ENCODE data around the gene AK5.

DNA sequence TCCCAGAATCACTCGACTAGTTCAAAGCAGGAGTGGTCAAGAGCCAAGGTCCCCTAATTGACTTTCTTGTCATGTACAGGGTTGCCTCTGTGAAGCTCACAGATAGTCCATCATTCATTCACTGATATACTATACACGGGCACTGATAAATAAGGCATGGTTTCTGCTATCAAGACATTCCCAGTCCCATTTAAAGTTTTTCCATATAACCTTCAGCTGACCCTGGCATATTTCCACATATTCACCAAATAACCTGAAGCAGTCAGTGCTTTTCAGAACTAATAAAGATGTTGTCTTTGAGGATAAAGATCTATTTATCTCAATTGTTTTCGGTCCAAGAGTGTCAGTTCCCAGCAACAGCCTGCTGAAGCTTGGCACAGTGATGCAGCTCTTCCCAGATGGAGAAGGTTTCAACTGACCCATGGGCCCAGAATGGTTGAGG lies 227.3 kb downstream of the AK5 start:
- TF ChIP-seq, protein P1, sequence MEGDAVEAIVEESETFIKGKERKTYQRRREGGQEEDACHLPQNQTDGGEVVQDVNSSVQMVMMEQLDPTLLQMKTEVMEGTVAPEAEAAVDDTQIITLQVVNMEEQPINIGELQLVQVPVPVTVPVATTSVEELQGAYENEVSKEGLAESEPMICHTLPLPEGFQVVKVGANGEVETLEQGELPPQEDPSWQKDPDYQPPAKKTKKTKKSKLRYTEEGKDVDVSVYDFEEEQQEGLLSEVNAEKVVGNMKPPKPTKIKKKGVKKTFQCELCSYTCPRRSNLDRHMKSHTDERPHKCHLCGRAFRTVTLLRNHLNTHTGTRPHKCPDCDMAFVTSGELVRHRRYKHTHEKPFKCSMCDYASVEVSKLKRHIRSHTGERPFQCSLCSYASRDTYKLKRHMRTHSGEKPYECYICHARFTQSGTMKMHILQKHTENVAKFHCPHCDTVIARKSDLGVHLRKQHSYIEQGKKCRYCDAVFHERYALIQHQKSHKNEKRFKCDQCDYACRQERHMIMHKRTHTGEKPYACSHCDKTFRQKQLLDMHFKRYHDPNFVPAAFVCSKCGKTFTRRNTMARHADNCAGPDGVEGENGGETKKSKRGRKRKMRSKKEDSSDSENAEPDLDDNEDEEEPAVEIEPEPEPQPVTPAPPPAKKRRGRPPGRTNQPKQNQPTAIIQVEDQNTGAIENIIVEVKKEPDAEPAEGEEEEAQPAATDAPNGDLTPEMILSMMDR (IDR thresholded peaks at IDR 0.05) = no peak
- no peak for TF ChIP-seq EZH2 (IDR thresholded peaks at IDR 0.05; ENCODE audit: borderline replicate concordance, insufficient read depth, low read depth, low read length, poor library complexity, severe bottlenecking)

Measured in B cell (primary cell).